IPS-18c (cell line): ENCODE measurements around the gene SLCO4A1.

Source experiments
- H3K4me3 ChIP-seq: 2 replicates; pipeline ENCODE4 v1.7.0; 2013; ENCODE audit warnings: low read depth, mild to moderate bottlenecking, low read length, moderate library complexity; ENCODE audit not compliant: insufficient read depth
- H3K9me3 ChIP-seq: one replicate; pipeline ENCODE4 v1.6.1; 2013; ENCODE audit warnings: mild to moderate bottlenecking, low read length, moderate library complexity; ENCODE audit not compliant: control insufficient read depth, insufficient read depth

The SLCO4A1 gene

DNA sequence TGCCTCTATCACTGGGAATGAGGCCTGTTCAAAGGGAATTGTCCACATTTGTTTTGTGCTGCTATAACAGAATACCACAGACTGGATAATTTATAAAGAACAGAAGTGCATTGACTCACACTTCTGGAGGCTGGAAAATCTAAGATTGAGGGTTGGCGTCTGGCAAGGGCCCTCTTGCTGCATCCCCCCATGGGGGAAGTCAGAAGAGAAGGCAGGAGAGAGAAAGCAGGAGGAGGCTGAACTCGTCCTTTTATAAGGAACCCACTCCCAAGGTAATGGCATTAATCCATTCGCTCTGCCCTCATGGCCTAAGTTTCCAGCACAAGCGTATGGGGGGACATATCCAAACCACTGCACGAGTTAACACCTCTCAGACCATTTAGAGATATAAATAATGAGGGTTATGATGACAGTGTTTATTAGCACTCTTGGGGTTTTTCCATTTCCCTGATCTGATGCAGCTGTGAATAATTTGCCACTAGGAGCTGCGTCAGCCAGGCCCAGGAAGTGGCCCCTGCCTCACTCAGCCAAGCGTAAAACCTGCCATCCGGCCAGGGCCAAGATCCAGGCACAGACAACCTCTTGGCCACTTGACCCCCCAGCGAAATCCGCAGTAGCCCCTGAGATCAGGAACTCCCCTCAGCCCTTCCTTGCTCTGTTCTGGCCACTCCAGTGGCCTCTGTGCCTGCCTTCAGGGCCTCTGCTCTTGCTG, 14.2 kb upstream of the SLCO4A1 start:
- Histone ChIP-seq H3K4me3 (no peak overlapping the region), H3K9me3 (no peaks in the 10 kb centered on the region)

- Histone ChIP-seq H3K4me3 (no peak overlapping the region), H3K9me3 (no peaks in the 10 kb centered on the region)
These were observed 13.6 kb upstream of the SLCO4A1 start for GRCh38 chr20:62628691-62629090.

DNA sequence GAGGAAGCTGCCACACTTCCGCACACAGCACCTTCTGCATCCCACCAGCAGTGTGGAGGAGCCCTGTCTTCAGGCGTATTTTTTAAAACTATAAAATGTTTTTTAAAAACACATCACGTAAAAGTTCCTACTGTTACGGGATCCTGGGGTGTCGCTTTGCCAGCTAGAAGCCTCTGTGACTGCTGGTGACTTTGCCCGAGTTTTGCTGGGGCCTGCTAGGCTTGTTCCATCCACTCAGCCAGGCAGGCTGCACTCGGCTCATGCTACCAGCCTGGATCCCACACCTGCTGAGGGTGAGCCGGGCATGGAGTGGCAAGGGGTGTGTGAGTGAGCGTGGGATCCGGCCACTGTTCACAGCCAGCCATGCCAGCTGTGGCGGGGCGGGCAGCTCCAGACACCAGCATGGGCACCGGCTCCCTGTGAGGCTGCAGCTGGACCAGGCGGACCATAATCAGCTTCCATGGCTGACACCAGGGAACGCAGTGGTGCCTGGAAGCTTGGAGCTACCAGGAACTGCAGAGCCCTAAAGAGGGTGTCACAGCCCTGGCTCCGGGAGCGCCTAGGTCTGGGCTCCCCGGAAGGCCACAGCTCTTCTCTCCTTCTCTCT, 12.3 kb upstream of the SLCO4A1 start:
- no peak overlapping the region for H3K4me3 ChIP-seq
- no peaks in the 10 kb centered on the region for H3K9me3 ChIP-seq

GRCh38 chr20:62631336-62632308, 10.7 kb upstream of the SLCO4A1 start:
- Histone ChIP-seq H3K9me3 (no peaks in the 10 kb centered on the region), H3K4me3 (no peak overlapping the region)

GRCh38 chr20:62632575-62633090, 9.7 kb upstream of the SLCO4A1 start:
- Histone ChIP-seq H3K9me3 (no peaks in the 10 kb centered on the region), H3K4me3 (no peak overlapping the region)

DNA sequence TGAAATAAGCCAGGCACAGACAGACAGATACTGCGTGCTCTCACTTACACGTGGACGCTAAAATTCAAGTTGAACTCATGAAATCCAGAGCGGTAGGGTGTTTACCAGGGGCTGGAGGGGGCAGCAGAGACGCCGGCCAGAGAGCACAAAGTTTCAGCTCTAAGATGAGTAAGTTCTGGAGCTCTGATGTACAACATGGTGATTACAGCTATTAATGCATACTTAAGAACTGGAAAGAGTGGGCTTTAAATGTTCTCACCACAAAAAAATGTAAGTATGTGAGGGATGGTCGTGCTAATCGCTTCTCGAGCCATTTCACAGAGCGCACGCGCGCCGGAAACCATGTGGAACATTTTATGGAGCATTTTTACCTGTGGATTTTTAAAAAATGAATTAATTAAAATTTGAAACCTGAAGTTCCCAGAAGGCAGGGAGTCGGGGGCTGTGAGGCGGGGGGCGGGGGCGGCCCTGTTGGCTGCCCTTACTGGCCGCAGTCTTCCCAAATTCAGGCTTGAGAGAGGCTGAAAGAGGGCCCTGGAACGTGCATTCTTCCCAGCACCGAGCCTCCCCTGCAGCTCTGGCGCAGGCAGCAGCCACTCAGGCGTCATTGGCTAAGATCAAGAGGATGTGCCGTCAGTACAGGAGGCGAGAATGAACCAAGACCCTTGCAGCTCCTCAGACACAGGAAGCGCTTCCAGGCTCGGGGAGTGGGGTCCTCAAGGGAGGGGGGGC, 8.5 kb upstream of the SLCO4A1 start:
- H3K4me3 ChIP-seq, result no peak overlapping the region
- H3K9me3 ChIP-seq, result no peaks in the 10 kb centered on the region

GRCh38 chr20:62634330-62634967, 7.9 kb upstream of the SLCO4A1 start:
- H3K4me3 ChIP-seq, result no peak overlapping the region
- no peaks in the 10 kb centered on the region for H3K9me3 ChIP-seq

GRCh38 chr20:62635232-62635631, 7.1 kb upstream of the SLCO4A1 start:
- H3K9me3 ChIP-seq, result no peaks in the 10 kb centered on the region

GRCh38 chr20:62635852-62636251, 6.5 kb upstream of the SLCO4A1 start:
- H3K4me3 ChIP-seq, result no peak overlapping the region
- H3K9me3 ChIP-seq, result no peaks in the 10 kb centered on the region

More at GRCh38 chr20:62635232-62635631, 7.1 kb upstream of the SLCO4A1 start:
- no peak overlapping the region for H3K4me3 ChIP-seq

DNA sequence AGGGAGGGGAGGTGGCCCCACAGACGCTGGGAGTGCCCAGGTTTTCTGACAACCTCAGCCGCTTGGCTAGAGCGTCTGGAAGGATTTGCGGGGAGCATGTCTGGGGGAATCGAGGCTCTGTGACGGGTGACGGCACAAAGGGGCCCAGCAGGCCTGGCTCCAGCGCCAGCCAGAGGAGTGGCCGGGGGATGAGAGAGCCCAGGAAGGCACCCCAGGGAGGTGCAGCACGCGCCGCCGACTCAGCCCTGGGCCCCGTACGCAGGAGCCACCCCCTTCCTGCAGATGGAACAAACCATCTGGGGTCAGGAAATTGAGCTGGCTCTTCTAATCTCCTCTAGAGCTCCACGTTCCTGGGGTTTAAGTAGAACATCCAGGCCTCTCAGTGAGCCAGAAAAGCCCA, 5.9 kb upstream of the SLCO4A1 start:
- Histone ChIP-seq H3K9me3 (no peaks in the 10 kb centered on the region), H3K4me3 (no peak overlapping the region)

DNA sequence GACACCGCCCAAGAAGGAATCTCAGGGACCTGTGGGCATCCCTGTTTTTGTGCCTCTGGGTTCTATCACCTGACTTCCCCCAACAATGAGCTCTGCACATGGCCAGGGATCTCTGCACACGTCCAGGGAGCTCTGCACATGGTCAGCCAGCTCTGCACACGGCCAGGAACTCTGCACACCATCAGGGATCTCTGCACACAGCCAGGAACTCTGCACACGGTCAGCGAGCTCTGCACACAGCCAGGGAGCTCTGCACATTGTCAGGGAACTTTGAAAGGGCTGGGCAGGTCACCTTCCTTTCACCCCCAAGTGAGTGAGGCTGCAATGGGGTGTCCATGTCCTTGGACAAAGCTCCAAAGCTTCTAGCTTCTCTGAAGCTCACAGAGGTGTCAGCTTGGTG, 5.2 kb upstream of the SLCO4A1 start:
- Histone ChIP-seq H3K4me3 (no peak overlapping the region), H3K9me3 (no peaks in the 10 kb centered on the region)

GRCh38 chr20:62637521-62638054, 4.7 kb upstream of the SLCO4A1 start:
- Histone ChIP-seq H3K9me3 (no peaks in the 10 kb centered on the region), H3K4me3 (no peak overlapping the region)

- H3K9me3 ChIP-seq, result no peaks in the 10 kb centered on the region
- no peak overlapping the region for H3K4me3 ChIP-seq
These were observed 4.2 kb upstream of the SLCO4A1 start for GRCh38 chr20:62638055-62638570.

DNA sequence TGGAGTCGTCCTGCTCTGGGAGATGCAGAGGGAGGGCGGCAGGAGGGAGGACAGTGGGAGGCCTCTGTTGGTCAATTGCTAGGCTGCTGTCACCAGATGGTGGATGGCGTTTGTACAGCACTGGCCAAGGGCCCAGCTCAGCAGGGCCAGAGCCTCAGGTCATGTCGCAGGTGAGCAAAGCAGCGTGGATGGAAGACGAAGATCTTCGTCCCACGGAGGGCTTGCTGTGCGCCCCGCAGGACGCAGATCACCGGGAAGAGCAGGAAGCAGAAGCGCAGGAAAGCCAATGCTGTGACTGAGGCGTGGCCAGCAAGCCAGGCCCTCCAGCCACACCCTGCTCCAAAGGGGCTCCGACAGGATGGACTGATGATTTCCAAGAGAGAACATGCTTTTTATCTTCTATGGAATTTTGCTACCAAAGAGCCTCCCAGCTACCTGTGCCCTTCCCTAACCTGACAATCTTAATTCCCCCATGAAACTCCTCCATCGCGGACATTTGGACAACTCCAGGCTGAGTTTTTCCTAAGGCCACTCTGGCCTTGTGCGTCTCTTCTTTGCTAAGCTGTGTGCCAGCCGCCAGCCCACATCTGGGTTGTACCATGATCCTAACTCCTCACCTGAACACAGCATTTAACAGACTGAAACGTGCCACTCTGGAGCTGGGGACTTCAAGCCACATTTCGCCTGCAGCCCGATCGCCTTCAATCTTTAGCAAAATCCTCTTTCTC, 3.5 kb upstream of the SLCO4A1 start:
- Histone ChIP-seq H3K9me3 (no peaks in the 10 kb centered on the region), H3K4me3 (no peak overlapping the region)

GRCh38 chr20:62639765-62640164, 2.5 kb upstream of the SLCO4A1 start:
- no peaks in the 10 kb centered on the region for H3K9me3 ChIP-seq
- H3K4me3 ChIP-seq, result no peak overlapping the region

GRCh38 chr20:62640870-62641269, 1.4 kb upstream of the SLCO4A1 start:
- no peak overlapping the region for H3K4me3 ChIP-seq
- H3K9me3 ChIP-seq, result no peaks in the 10 kb centered on the region
